Panc1 (cell line): ENCODE measurements around the gene MSANTD2.

Experiments
- TCF7L2 ChIP-seq: IDR thresholded peaks from 2 replicates; pipeline ENCODE4 v1.6.1; 2011; ENCODE audit warnings: mild to moderate bottlenecking, low read depth, low read length, inconsistent platforms
- TF ChIP-seq, protein P1 (sequence below): fragments of 450-650 bp; IDR thresholded peaks from 2 replicates; pipeline ENCODE4 v1.5.1; 2017; ENCODE audit warnings: mild to moderate bottlenecking
- TF ChIP-seq, protein P2 (sequence below), 2 experiments: IDR thresholded peaks; 2 replicates each; pipeline ENCODE4 v1.6.1; 2011 to 2012; ENCODE audit warnings: low read depth in 2 of 2, control low read depth in 1 of 2, low read length in 1 of 2, mild to moderate bottlenecking in 1 of 2, moderate library complexity in 1 of 2; ENCODE audit not compliant: insufficient read depth in 1 of 2

DNA sequence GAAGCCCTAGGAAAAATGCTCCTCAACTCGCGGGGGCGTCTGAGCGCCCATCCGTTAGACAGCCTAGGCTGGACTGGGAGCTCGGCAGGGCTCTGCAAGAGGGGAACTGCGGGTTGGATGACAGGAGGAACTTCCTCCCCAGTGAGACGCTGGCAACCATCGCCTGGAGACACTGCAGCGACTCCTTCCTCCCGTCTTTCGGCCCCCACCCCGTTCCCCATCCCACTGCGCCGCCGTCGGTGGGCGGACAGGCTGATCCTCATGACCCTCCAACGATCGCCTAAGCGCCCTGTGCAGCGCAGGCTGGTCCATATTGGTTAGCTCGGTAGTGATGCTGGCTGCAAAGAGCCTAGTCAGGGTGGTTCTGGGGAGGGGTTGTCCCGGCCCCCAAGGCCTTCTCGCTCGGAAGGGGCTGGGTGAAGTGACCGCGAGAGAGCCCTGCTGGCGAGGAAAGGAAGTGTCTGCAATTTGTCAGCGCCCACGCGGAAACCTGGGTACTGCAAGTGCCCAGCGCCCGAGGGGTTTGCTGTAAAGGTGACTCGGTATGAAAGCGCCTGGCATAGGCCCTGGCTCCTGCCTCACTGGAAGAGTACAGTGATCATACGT, 59.8 kb downstream of the MSANTD2 start:
- TF ChIP-seq, protein P1, sequence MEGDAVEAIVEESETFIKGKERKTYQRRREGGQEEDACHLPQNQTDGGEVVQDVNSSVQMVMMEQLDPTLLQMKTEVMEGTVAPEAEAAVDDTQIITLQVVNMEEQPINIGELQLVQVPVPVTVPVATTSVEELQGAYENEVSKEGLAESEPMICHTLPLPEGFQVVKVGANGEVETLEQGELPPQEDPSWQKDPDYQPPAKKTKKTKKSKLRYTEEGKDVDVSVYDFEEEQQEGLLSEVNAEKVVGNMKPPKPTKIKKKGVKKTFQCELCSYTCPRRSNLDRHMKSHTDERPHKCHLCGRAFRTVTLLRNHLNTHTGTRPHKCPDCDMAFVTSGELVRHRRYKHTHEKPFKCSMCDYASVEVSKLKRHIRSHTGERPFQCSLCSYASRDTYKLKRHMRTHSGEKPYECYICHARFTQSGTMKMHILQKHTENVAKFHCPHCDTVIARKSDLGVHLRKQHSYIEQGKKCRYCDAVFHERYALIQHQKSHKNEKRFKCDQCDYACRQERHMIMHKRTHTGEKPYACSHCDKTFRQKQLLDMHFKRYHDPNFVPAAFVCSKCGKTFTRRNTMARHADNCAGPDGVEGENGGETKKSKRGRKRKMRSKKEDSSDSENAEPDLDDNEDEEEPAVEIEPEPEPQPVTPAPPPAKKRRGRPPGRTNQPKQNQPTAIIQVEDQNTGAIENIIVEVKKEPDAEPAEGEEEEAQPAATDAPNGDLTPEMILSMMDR: peak; percentile 61; the same call in 1 of the 2 replicates
- no peak for TF ChIP-seq TCF7L2
- TF ChIP-seq, protein P2, sequence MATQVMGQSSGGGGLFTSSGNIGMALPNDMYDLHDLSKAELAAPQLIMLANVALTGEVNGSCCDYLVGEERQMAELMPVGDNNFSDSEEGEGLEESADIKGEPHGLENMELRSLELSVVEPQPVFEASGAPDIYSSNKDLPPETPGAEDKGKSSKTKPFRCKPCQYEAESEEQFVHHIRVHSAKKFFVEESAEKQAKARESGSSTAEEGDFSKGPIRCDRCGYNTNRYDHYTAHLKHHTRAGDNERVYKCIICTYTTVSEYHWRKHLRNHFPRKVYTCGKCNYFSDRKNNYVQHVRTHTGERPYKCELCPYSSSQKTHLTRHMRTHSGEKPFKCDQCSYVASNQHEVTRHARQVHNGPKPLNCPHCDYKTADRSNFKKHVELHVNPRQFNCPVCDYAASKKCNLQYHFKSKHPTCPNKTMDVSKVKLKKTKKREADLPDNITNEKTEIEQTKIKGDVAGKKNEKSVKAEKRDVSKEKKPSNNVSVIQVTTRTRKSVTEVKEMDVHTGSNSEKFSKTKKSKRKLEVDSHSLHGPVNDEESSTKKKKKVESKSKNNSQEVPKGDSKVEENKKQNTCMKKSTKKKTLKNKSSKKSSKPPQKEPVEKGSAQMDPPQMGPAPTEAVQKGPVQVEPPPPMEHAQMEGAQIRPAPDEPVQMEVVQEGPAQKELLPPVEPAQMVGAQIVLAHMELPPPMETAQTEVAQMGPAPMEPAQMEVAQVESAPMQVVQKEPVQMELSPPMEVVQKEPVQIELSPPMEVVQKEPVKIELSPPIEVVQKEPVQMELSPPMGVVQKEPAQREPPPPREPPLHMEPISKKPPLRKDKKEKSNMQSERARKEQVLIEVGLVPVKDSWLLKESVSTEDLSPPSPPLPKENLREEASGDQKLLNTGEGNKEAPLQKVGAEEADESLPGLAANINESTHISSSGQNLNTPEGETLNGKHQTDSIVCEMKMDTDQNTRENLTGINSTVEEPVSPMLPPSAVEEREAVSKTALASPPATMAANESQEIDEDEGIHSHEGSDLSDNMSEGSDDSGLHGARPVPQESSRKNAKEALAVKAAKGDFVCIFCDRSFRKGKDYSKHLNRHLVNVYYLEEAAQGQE (IDR thresholded peaks at IDR 0.05; ENCODE audit: insufficient read depth in 1 of 2, low read depth in 2 of 2, low read length in 1 of 2): no peak
